ES-I3 (cell line): ENCODE data around the gene GMPS.
"Not testable (repeated sequence)": the region's sequence is repeated elsewhere in the genome, so short reads cannot be mapped to it uniquely, and the experiment has no call there.

Source experiments
- H3K36me3 ChIP-seq: 2 replicates; pipeline ENCODE4 v1.6.1; 2013; ENCODE audit warnings: mild to moderate bottlenecking, low read length, control low read depth, moderate library complexity; ENCODE audit not compliant: insufficient read depth
- H3K4me1 ChIP-seq: 2 replicates; pipeline ENCODE4 v1.6.1; 2013; ENCODE audit warnings: mild to moderate bottlenecking, control low read depth, low read length; ENCODE audit not compliant: insufficient read depth
- H3K9ac ChIP-seq: 2 replicates; pipeline ENCODE4 v1.6.1; 2013; ENCODE audit warnings: low read depth, mild to moderate bottlenecking, low read length, moderate library complexity
- H3K9me3 ChIP-seq: 2 replicates; pipeline ENCODE4 v1.6.1; 2013; ENCODE audit warnings: mild to moderate bottlenecking, low read length, moderate library complexity; ENCODE audit not compliant: control insufficient read depth, insufficient read depth

GMPS gene

GRCh38 chr3:155862290-155862982 lies 8.0 kb upstream of the GMPS start:
- not testable (repeated sequence) for H3K4me1 ChIP-seq, H3K9me3 ChIP-seq, H3K36me3 ChIP-seq, H3K9ac ChIP-seq

GRCh38 chr3:155863072-155863784 lies 7.2 kb upstream of the GMPS start:
- no peaks in the 10 kb centered on the region for H3K36me3 ChIP-seq

GRCh38 chr3:155869691-155870090 lies 759 bp upstream of the GMPS start:
- peak overlapping the region; percentile 75 for H3K9ac ChIP-seq
- no peaks in the 10 kb centered on the region for H3K36me3 ChIP-seq
- H3K4me1 ChIP-seq = peaks cover 8% of the 10 kb centered on the region; the same call in 1 of the 2 replicates
- H3K9me3 ChIP-seq = no peaks in the 10 kb centered on the region

More at GRCh38 chr3:155863072-155863784, 7.2 kb upstream of the GMPS start:
- Histone ChIP-seq H3K9me3 (no peaks in the 10 kb centered on the region), H3K4me1 (no peaks in the 10 kb centered on the region), H3K9ac (no peak overlapping the region)

- Histone ChIP-seq H3K4me1 (peaks cover 17% of the 10 kb centered on the region), H3K36me3 (no peaks in the 10 kb centered on the region), H3K9me3 (no peaks in the 10 kb centered on the region), H3K9ac (peak overlapping the region; percentile 82)
Observed at GRCh38 chr3:155870945-155871745, 695 bp downstream of the GMPS start.

GRCh38 chr3:155871746-155872158 lies 1.3 kb downstream of the GMPS start:
- H3K4me1 ChIP-seq = peaks cover 17% of the 10 kb centered on the region
- H3K9ac ChIP-seq = peak overlapping the region; percentile 82
- H3K36me3 ChIP-seq = no peaks in the 10 kb centered on the region
- H3K9me3 ChIP-seq = no peaks in the 10 kb centered on the region

GRCh38 chr3:155872904-155873646 lies 2.6 kb downstream of the GMPS start:
- H3K9me3 ChIP-seq = no peaks in the 10 kb centered on the region
- no peak overlapping the region for H3K9ac ChIP-seq

GRCh38 chr3:155876037-155876436 lies 5.6 kb downstream of the GMPS start:
- Histone ChIP-seq H3K36me3 (no peaks in the 10 kb centered on the region), H3K9ac (no peak overlapping the region), H3K9me3 (no peaks in the 10 kb centered on the region), H3K4me1 (peaks cover 12% of the 10 kb centered on the region; the same call in 1 of the 2 replicates)

More at GRCh38 chr3:155872904-155873646, 2.6 kb downstream of the GMPS start:
- Histone ChIP-seq H3K36me3 (no peaks in the 10 kb centered on the region), H3K4me1 (peaks cover 17% of the 10 kb centered on the region)

- Histone ChIP-seq H3K36me3 (no peaks in the 10 kb centered on the region), H3K9me3 (no peaks in the 10 kb centered on the region), H3K9ac (no peak overlapping the region), H3K4me1 (peaks cover 12% of the 10 kb centered on the region; the same call in 1 of the 2 replicates)
Observed at GRCh38 chr3:155876503-155876902, 6.1 kb downstream of the GMPS start.

GRCh38 chr3:155880286-155880685 lies 9.8 kb downstream of the GMPS start:
- Histone ChIP-seq H3K9me3 (no peaks in the 10 kb centered on the region), H3K4me1 (peaks cover 4% of the 10 kb centered on the region; the same call in 1 of the 2 replicates), H3K9ac (no peak overlapping the region), H3K36me3 (no peaks in the 10 kb centered on the region)

- no peak overlapping the region for H3K9ac ChIP-seq
Observed at GRCh38 chr3:155884292-155884691, 13.8 kb downstream of the GMPS start.

GRCh38 chr3:155885292-155885691 lies 14.8 kb downstream of the GMPS start:
- Histone ChIP-seq H3K4me1 (no peaks in the 10 kb centered on the region; the same call in none of the 2 replicates), H3K9me3 (no peaks in the 10 kb centered on the region), H3K9ac (no peak overlapping the region), H3K36me3 (no peaks in the 10 kb centered on the region)

More at GRCh38 chr3:155884292-155884691, 13.8 kb downstream of the GMPS start:
- no peaks in the 10 kb centered on the region for H3K36me3 ChIP-seq
- H3K4me1 ChIP-seq = no peaks in the 10 kb centered on the region; the same call in 1 of the 2 replicates
- H3K9me3 ChIP-seq = no peaks in the 10 kb centered on the region

GRCh38 chr3:155886348-155886747 lies 15.9 kb downstream of the GMPS start:
- not testable (repeated sequence) for H3K36me3 ChIP-seq, H3K9ac ChIP-seq, H3K4me1 ChIP-seq, H3K9me3 ChIP-seq

GRCh38 chr3:155886915-155887314 lies 16.5 kb downstream of the GMPS start:
- no peaks in the 10 kb centered on the region; the same call in none of the 2 replicates for H3K4me1 ChIP-seq
- no peaks in the 10 kb centered on the region for H3K9me3 ChIP-seq
- no peak overlapping the region for H3K9ac ChIP-seq
- no peaks in the 10 kb centered on the region for H3K36me3 ChIP-seq

GRCh38 chr3:155889212-155889611 lies 18.8 kb downstream of the GMPS start:
- no peaks in the 10 kb centered on the region for H3K9me3 ChIP-seq
- H3K36me3 ChIP-seq = no peaks in the 10 kb centered on the region
- H3K4me1 ChIP-seq = no peaks in the 10 kb centered on the region; the same call in none of the 2 replicates

More at GRCh38 chr3:155889212-155889611, 18.8 kb downstream of the GMPS start:
- no peak overlapping the region for H3K9ac ChIP-seq
